IMR-90 (cell line): Measurements from ENCODE around the gene VEGFC. TPM values are rescaled to one million over a fixed set of nuclear protein-coding genes. Genes with fewer than 3 reads are reported as not detected.

Source experiments
- ATAC-seq: fragments of 200-7000 bp; cut with Tn5 transposase; 2 replicates; pipeline ENCODE4 v1.9.1; 2020; ENCODE audit warnings: low read depth, mild to moderate bottlenecking, moderate library complexity
- BruUV-seq: library from RNA; stranded (reverse); fragments of 400-500 nt; replicated peaks from 2 replicates; lab custom pipeline; 2021; lab: Mats Ljungman, UMichigan
- CTCF ChIA-PET: fragments of 300-600 bp; formaldehyde crosslinking; extraction: SDS; loops from one replicate; lab custom pipeline; 2021; ENCODE audit warnings: antibody characterized with exemption; lab: Yijun Ruan, JAX
- POLR2A ChIA-PET: fragments of 300-600 bp; sonication (Branson Sonifier 250); formaldehyde crosslinking; loops from one replicate; lab custom pipeline; 2022; ENCODE audit warnings: antibody characterized with exemption; ENCODE audit not compliant: unreplicated experiment; lab: Charles Lee
- DNase-seq: peaks from one replicate; pipeline ENCODE4 v3.0.0; 2013
- H2AFZ ChIP-seq: replicated peaks from 2 replicates; pipeline ENCODE3; 2013; ENCODE audit warnings: low read length, mild to moderate bottlenecking; ENCODE audit not compliant: poor library complexity
- H2AK5ac ChIP-seq: 2 replicates; pipeline ENCODE4 v1.6.1; 2013; ENCODE audit warnings: low read depth, low read length, inconsistent platforms
- H2AK9ac ChIP-seq: replicated peaks from 2 replicates; pipeline ENCODE3; 2013; ENCODE audit warnings: mild to moderate bottlenecking, low read depth, low read length, moderate library complexity; ENCODE audit not compliant: poor library complexity
- H2BK120ac ChIP-seq: 2 replicates; pipeline ENCODE4 v1.6.1; 2013; ENCODE audit warnings: low read depth, low read length, inconsistent platforms
- H2BK15ac ChIP-seq: 3 replicates; pipeline ENCODE4 v1.6.1; 2013; ENCODE audit warnings: low read depth, low read length, inconsistent platforms
- H2BK20ac ChIP-seq: 2 replicates; pipeline ENCODE4 v1.6.1; 2013; ENCODE audit warnings: low read depth, mild to moderate bottlenecking, inconsistent platforms, low read length, moderate library complexity
- H2BK5ac ChIP-seq: 2 replicates; pipeline ENCODE4 v1.6.1; 2013; ENCODE audit warnings: mild to moderate bottlenecking, low read depth, low read length, inconsistent platforms; ENCODE audit not compliant: poor library complexity, severe bottlenecking
- H3K14ac ChIP-seq: replicated peaks from 2 replicates; pipeline ENCODE4 v1.6.1; 2013; ENCODE audit warnings: low read depth, low read length, inconsistent platforms
- H3K18ac ChIP-seq: 2 replicates; pipeline ENCODE4 v1.6.1; 2013; ENCODE audit warnings: low read depth, low read length, control low read depth
- H3K23ac ChIP-seq: 2 replicates; pipeline ENCODE4 v1.6.1; 2013; ENCODE audit warnings: low read depth, low read length, inconsistent platforms
- H3K27ac ChIP-seq: 2 replicates; pipeline ENCODE4 v1.5.1; 2013; ENCODE audit warnings: mild to moderate bottlenecking, control low read depth, low read length; ENCODE audit not compliant: insufficient read depth
- H3K27me3 ChIP-seq: 2 replicates; pipeline ENCODE4 v1.6.1; 2013; ENCODE audit warnings: low read length; ENCODE audit not compliant: control insufficient read depth, insufficient read depth
- H3K36me3 ChIP-seq: 2 replicates; pipeline ENCODE4 v1.6.1; 2013; ENCODE audit warnings: low read length, mixed read lengths; ENCODE audit not compliant: control insufficient read depth, insufficient read depth
- H3K4ac ChIP-seq: 2 replicates; pipeline ENCODE4 v1.6.1; 2013; ENCODE audit warnings: low read depth, low read length, inconsistent platforms
- H3K4me1 ChIP-seq: 2 replicates; pipeline ENCODE4 v1.6.1; 2013; ENCODE audit warnings: low read length, mixed read lengths; ENCODE audit not compliant: control insufficient read depth, insufficient read depth
- H3K4me2 ChIP-seq: 2 replicates; pipeline ENCODE4 v1.6.1; 2013; ENCODE audit warnings: low read depth, mild to moderate bottlenecking, control low read depth, low read length, moderate library complexity
- H3K4me3 ChIP-seq: 2 replicates; pipeline ENCODE4 v1.5.1; 2013; ENCODE audit warnings: low read depth, mild to moderate bottlenecking, control low read depth, low read length, moderate library complexity; ENCODE audit not compliant: insufficient read depth
- H3K56ac ChIP-seq: 2 replicates; pipeline ENCODE4 v1.6.1; 2013; ENCODE audit warnings: low read length, inconsistent platforms; ENCODE audit not compliant: insufficient read depth; ENCODE audit errors: extremely low read depth
- H3K79me1 ChIP-seq, 2 experiments: 2 replicates each; pipeline ENCODE4 v1.6.1; 2013; ENCODE audit warnings: low read length in 2 of 2, inconsistent platforms in 1 of 2, low read depth in 1 of 2
- H3K9ac ChIP-seq: 2 replicates; pipeline ENCODE4 v1.6.1; 2013; ENCODE audit warnings: low read depth, low read length, control low read depth
- H3K9me1 ChIP-seq: 2 replicates; pipeline ENCODE4 v1.6.1; 2013; ENCODE audit warnings: low read length, inconsistent platforms; ENCODE audit not compliant: insufficient read depth
- H3K9me3 ChIP-seq: 2 replicates; pipeline ENCODE4 v1.6.1; 2013; ENCODE audit warnings: low read length; ENCODE audit not compliant: control insufficient read depth, insufficient read depth
- H4K20me1 ChIP-seq: 2 replicates; pipeline ENCODE4 v1.6.1; 2013; ENCODE audit warnings: low read length, inconsistent platforms; ENCODE audit not compliant: insufficient read depth
- H4K5ac ChIP-seq: 2 replicates; pipeline ENCODE4 v1.6.1; 2013; ENCODE audit warnings: mild to moderate bottlenecking, low read depth, low read length, control low read depth
- H4K8ac ChIP-seq, 2 experiments: 2 replicates each; pipeline ENCODE4 v1.6.1; 2013; ENCODE audit warnings: low read depth in 2 of 2, low read length in 2 of 2, control low read depth in 1 of 2, inconsistent platforms in 1 of 2
- H4K91ac ChIP-seq: 2 replicates; pipeline ENCODE4 v1.6.1; 2013; ENCODE audit warnings: low read depth, low read length, inconsistent platforms; ENCODE audit not compliant: insufficient read depth
- BHLHE40 ChIP-seq: fragments of 150-350 bp; IDR thresholded peaks from 2 replicates; pipeline ENCODE4 v1.6.1; 2016; ENCODE audit warnings: mild to moderate bottlenecking, low read depth, low read length
- CEBPB ChIP-seq: IDR thresholded peaks from 2 replicates; pipeline ENCODE4 v1.6.1; 2012; ENCODE audit warnings: low read depth, low read length, improper control_type of control experiment
- CHD1 ChIP-seq: IDR thresholded peaks from 2 replicates; pipeline ENCODE4 v1.6.1; 2012; ENCODE audit warnings: low read depth, low read length, improper control_type of control experiment
- ELK1 ChIP-seq: fragments of 150-350 bp; IDR thresholded peaks from 2 replicates; pipeline ENCODE4 v1.6.1; 2016; ENCODE audit warnings: low read depth, mild to moderate bottlenecking, low read length, moderate library complexity, borderline replicate concordance
- FOS ChIP-seq: fragments of 150-350 bp; IDR thresholded peaks from 2 replicates; pipeline ENCODE4 v1.6.1; 2016; ENCODE audit warnings: low read depth, low read length
- MAFK ChIP-seq: IDR thresholded peaks from 2 replicates; pipeline ENCODE4 v1.6.1; 2012; ENCODE audit warnings: low read depth, low read length, improper control_type of control experiment
- MAZ ChIP-seq: IDR thresholded peaks from 2 replicates; pipeline ENCODE4 v1.6.1; 2012; ENCODE audit warnings: low read depth, mild to moderate bottlenecking, low read length, improper control_type of control experiment, moderate library complexity, borderline replicate concordance
- MXI1 ChIP-seq: IDR thresholded peaks from 2 replicates; pipeline ENCODE4 v1.6.1; 2012; ENCODE audit warnings: low read depth, mild to moderate bottlenecking, low read length, moderate library complexity, borderline replicate concordance
- NFE2L2 ChIP-seq: fragments of 150-350 bp; IDR thresholded peaks from 2 replicates; pipeline ENCODE4 v1.6.1; 2016; ENCODE audit warnings: low read depth, mild to moderate bottlenecking, low read length
- POLR2A ChIP-seq: IDR thresholded peaks from 2 replicates; pipeline ENCODE4 v1.6.1; 2012; ENCODE audit warnings: mild to moderate bottlenecking, low read depth, low read length
- RCOR1 ChIP-seq: IDR thresholded peaks from 2 replicates; pipeline ENCODE4 v1.6.1; 2012; ENCODE audit warnings: mild to moderate bottlenecking, low read length, improper control_type of control experiment; ENCODE audit not compliant: insufficient replicate concordance
- SMC3 ChIP-seq: fragments of 150-350 bp; IDR thresholded peaks from 2 replicates; pipeline ENCODE4 v1.6.1; 2016; ENCODE audit warnings: low read depth, mild to moderate bottlenecking, antibody characterized with exemption, low read length, moderate library complexity
- WGBS, 2 experiments: methylation state at CpG; one replicate each; pipeline versions ENCODE4 v1.1.5 to v1.1.7; 2013; ENCODE audit warnings: missing lambda C conversion rate in 2 of 2; ENCODE audit not compliant: insufficient read length in 1 of 2; ENCODE audit errors: extremely low coverage in 2 of 2; 5-methylcytosine and 5-hydroxymethylcytosine counted together
- dilution Hi-C: fragments of 300-500 bp; cut with HindIII; formaldehyde crosslinking; loops from one replicate; pipeline ENCODE4 v1.14.3; 2018; ENCODE audit warnings: low sequenced_read_pairs; ENCODE audit not compliant: unreplicated experiment
- in situ Hi-C: fragments of 300-500 bp; cut with MboI; formaldehyde crosslinking; loops from 3 replicates; pipeline ENCODE4 v1.14.3; 2019; ENCODE audit warnings: low sequenced_read_pairs, inconsistent platforms, mixed read lengths
- intact Hi-C: fragments of 100-400 bp; cut with micrococcal nuclease; formaldehyde crosslinking; loops from 2 replicates; pipeline ENCODE4 v1.10.0; 2022
- polyA plus RNA-seq, 3 experiments: library from polyadenylated mRNA; depleted of rRNA; stranded (reverse); fragments of >200 nt; gene quantifications; 2 replicates each; pipeline ENCODE4 v1.2.3, GENCODE V29; 2012; ENCODE audit warnings: low replicate concordance in 1 of 3
- total RNA-seq: library from RNA; depleted of rRNA; stranded (reverse); fragments of >200 nt; gene quantifications from 2 replicates; pipeline ENCODE4 v1.2.3, GENCODE V29; 2012
- TF ChIP-seq, protein P1 (sequence below): fragments of 150-350 bp; IDR thresholded peaks from 2 replicates; pipeline ENCODE4 v1.6.1; 2017; ENCODE audit warnings: mild to moderate bottlenecking, antibody characterized with exemption, low read length, low read depth
- TF ChIP-seq, protein P2 (sequence below): conservative IDR thresholded peaks from 2 replicates; pipeline ENCODE4 v1.5.1; 2012; ENCODE audit warnings: mild to moderate bottlenecking, low read depth, low read length, improper control_type of control experiment

VEGFC gene
- total and polyA plus RNA-seq, 2 of the 4 experiments (the other 2 are of a cell fraction): 22.9 to 49.7 TPM

DNA sequence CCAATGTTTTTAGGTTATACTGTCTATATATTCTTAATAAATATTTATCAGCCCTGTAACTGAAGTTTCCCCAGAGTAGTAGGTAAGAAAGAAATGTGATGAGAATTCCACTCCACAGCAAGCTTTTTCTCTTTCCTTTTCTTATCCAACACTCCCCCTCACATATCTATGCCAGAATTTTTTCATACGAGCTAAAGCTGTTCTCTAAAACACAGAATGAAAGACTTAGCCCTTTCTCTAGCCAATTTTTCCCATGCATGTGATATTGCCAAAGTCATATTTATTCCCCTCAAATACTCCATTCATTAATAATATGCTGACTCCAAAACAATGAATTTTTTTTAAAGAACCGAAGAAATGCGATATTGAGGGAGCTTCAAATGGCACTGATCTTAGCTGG lies 32.3 kb downstream of the VEGFC start:
- Histone ChIP-seq H3K27ac (no peak overlapping the region), H2BK5ac (peak overlapping the region; percentile 58), H3K4ac (no peak overlapping the region), H3K79me1 (peaks cover 4 to 35% of the 10 kb centered on the region in 2 experiments; a peak in 3 of 4 replicates), H3K9ac (no peak overlapping the region), H2BK15ac (no peak overlapping the region), H4K20me1 (peaks cover 61% of the 10 kb centered on the region), H2BK120ac (no peak overlapping the region), H3K56ac (no peak overlapping the region), H4K5ac (no peak overlapping the region), H3K18ac (peak overlapping the region; percentile 64), H3K27me3 (no peaks in the 10 kb centered on the region), H3K4me2 (peak overlapping the region; percentile 32), H2BK20ac (no peak overlapping the region), H3K9me3 (no peaks in the 10 kb centered on the region), H3K9me1 (peaks cover 8% of the 10 kb centered on the region; the same call in 1 of the 2 replicates), H2AK5ac (no peak overlapping the region), H2AFZ (no peak overlapping the region), H4K91ac (no peak overlapping the region), H3K23ac (peak overlapping the region; percentile 73; the same call in 1 of the 2 replicates), H4K8ac (peak overlapping the region in 1 of 2 experiments; percentile 17; a peak in 1 of 4 replicates), H2AK9ac (no peak overlapping the region), H3K4me3 (no peak overlapping the region), H3K4me1 (peaks cover 15% of the 10 kb centered on the region), H3K36me3 (no peaks in the 10 kb centered on the region), H3K14ac (no peak overlapping the region)
- CTCF ChIA-PET: no interaction called here
- ATAC-seq (no peak), DNase-seq (no peak)
- POLR2A ChIA-PET: no interaction called here
- no peak for TF ChIP-seq SMC3
- TF ChIP-seq FOS: no peak
- TF ChIP-seq BHLHE40: no peak
- TF ChIP-seq MXI1: no peak
- no peak for TF ChIP-seq RCOR1
- no peak for TF ChIP-seq ELK1
- TF ChIP-seq CEBPB: no peak
- TF ChIP-seq POLR2A: no peak
- TF ChIP-seq, protein P1, sequence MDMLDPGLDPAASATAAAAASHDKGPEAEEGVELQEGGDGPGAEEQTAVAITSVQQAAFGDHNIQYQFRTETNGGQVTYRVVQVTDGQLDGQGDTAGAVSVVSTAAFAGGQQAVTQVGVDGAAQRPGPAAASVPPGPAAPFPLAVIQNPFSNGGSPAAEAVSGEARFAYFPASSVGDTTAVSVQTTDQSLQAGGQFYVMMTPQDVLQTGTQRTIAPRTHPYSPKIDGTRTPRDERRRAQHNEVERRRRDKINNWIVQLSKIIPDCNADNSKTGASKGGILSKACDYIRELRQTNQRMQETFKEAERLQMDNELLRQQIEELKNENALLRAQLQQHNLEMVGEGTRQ: no peak
- no peak for TF ChIP-seq MAFK
- TF ChIP-seq CHD1: no peak
- TF ChIP-seq, protein P2, sequence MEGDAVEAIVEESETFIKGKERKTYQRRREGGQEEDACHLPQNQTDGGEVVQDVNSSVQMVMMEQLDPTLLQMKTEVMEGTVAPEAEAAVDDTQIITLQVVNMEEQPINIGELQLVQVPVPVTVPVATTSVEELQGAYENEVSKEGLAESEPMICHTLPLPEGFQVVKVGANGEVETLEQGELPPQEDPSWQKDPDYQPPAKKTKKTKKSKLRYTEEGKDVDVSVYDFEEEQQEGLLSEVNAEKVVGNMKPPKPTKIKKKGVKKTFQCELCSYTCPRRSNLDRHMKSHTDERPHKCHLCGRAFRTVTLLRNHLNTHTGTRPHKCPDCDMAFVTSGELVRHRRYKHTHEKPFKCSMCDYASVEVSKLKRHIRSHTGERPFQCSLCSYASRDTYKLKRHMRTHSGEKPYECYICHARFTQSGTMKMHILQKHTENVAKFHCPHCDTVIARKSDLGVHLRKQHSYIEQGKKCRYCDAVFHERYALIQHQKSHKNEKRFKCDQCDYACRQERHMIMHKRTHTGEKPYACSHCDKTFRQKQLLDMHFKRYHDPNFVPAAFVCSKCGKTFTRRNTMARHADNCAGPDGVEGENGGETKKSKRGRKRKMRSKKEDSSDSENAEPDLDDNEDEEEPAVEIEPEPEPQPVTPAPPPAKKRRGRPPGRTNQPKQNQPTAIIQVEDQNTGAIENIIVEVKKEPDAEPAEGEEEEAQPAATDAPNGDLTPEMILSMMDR: no peak
- no peak for TF ChIP-seq NFE2L2
- no peak for TF ChIP-seq MAZ
- no TSS peak for BruUV-seq
- in situ Hi-C loops: no loop called here
- dilution Hi-C loops: no loop called here
- intact Hi-C loops: no loop called here
- WGBS, 2 experiments: 71 to 100% methylated on average over 1 of the region's 3 CpGs
